PC-9 (cell line): ENCODE results near the gene GSPT1. TPM values are rescaled to one million over a fixed set of nuclear protein-coding genes. Genes with fewer than 3 reads are reported as not detected.
"Not testable (repeated sequence)": the region's sequence is repeated elsewhere in the genome, so short reads cannot be mapped to it uniquely, and the experiment has no call there.

Source experiments
- BruUV-seq: library from RNA; stranded (reverse); fragments of 400-500 nt; replicated peaks from 2 replicates; lab custom pipeline; 2021; lab: Mats Ljungman, UMichigan
- CTCF ChIA-PET: fragments of 300-600 bp; sonication (Branson Sonifier 250); formaldehyde crosslinking; loops from one replicate; lab custom pipeline; 2022; ENCODE audit warnings: antibody characterized with exemption; lab: Charles Lee
- POLR2A ChIA-PET: fragments of 300-600 bp; sonication (Branson Sonifier 250); formaldehyde crosslinking; loops from one replicate; lab custom pipeline; 2022; ENCODE audit warnings: antibody characterized with exemption; ENCODE audit not compliant: unreplicated experiment; lab: Charles Lee
- DNase-seq, 2 experiments: peaks; one replicate each; pipeline versions ENCODE4 v3.0.0 to v3.0.0-alpha.2; 2015 to 2022; ENCODE audit warnings: mixed read lengths in 1 of 2
- H2AFZ ChIP-seq: fragments of 200-600 bp; sonication (generic); 2 replicates; pipeline ENCODE4 v1.8.1; 2017; ENCODE audit warnings: antibody characterized with exemption
- H3F3A ChIP-seq: fragments of 200-600 bp; sonication (generic); 2 replicates; pipeline ENCODE4 v1.8.1; 2017; ENCODE audit warnings: antibody characterized with exemption, mild to moderate bottlenecking, low read depth; ENCODE audit not compliant: insufficient read depth
- H3K27ac ChIP-seq: fragments of 200-600 bp; sonication (generic); 2 replicates; pipeline ENCODE4 v1.6.1; 2016; ENCODE audit warnings: mixed run types
- H3K27me3 ChIP-seq: fragments of 200-600 bp; sonication (generic); 2 replicates; pipeline ENCODE4 v1.6.1; 2016; ENCODE audit warnings: low read depth, mixed run types; ENCODE audit not compliant: insufficient read depth
- H3K36me3 ChIP-seq: fragments of 200-600 bp; sonication (generic); 2 replicates; pipeline ENCODE4 v1.6.1; 2016; ENCODE audit warnings: low read depth, mixed run types
- H3K4me1 ChIP-seq: fragments of 200-600 bp; sonication (generic); replicated peaks from 2 replicates; pipeline ENCODE4 v1.6.1; 2016; ENCODE audit warnings: mixed run types; ENCODE audit not compliant: insufficient read depth
- H3K4me2 ChIP-seq: fragments of 200-600 bp; sonication (generic); 2 replicates; pipeline ENCODE4 v1.6.1; 2017; ENCODE audit warnings: mixed run types
- H3K4me3 ChIP-seq: fragments of 200-600 bp; sonication (generic); 2 replicates; pipeline ENCODE4 v1.6.1; 2016; ENCODE audit warnings: mixed run types
- H3K79me2 ChIP-seq: fragments of 200-600 bp; sonication (generic); 2 replicates; pipeline ENCODE4 v1.6.1; 2017; ENCODE audit warnings: low read depth, mixed run types
- H3K9me2 ChIP-seq: fragments of 200-600 bp; sonication (generic); 2 replicates; pipeline ENCODE4 v1.8.1; 2017; ENCODE audit warnings: mild to moderate bottlenecking; ENCODE audit not compliant: insufficient read depth
- H3K9me3 ChIP-seq: fragments of 200-600 bp; sonication (generic); 2 replicates; pipeline ENCODE4 v1.8.1; 2016; ENCODE audit warnings: low read depth; ENCODE audit not compliant: insufficient read depth
- H4K20me1 ChIP-seq: fragments of 200-600 bp; sonication (generic); 2 replicates; pipeline ENCODE4 v1.8.1; 2017; ENCODE audit not compliant: insufficient read depth
- CTCF ChIP-seq: fragments of 200-600 bp; sonication (generic); conservative IDR thresholded peaks from 2 replicates; pipeline ENCODE4 v1.6.1; 2017; ENCODE audit warnings: mixed run types, antibody characterized with exemption, mild to moderate bottlenecking, moderate library complexity
- EZH2 ChIP-seq: fragments of 200-600 bp; sonication (generic); IDR thresholded peaks from 2 replicates; pipeline ENCODE4 v1.8.0; 2017; ENCODE audit warnings: antibody characterized with exemption, low read depth
- intact Hi-C: fragments of 100-400 bp; cut with micrococcal nuclease; formaldehyde crosslinking; loops from one replicate; pipeline ENCODE4 v1.10.0; 2022; ENCODE audit not compliant: unreplicated experiment
- total RNA-seq: library from RNA; stranded (reverse); gene quantifications from 2 replicates; pipeline ENCODE4 v1.2.3, GENCODE V29; 2021

The GSPT1 gene
- total RNA-seq, 1 experiment from 2014 or later = 161 TPM

DNA sequence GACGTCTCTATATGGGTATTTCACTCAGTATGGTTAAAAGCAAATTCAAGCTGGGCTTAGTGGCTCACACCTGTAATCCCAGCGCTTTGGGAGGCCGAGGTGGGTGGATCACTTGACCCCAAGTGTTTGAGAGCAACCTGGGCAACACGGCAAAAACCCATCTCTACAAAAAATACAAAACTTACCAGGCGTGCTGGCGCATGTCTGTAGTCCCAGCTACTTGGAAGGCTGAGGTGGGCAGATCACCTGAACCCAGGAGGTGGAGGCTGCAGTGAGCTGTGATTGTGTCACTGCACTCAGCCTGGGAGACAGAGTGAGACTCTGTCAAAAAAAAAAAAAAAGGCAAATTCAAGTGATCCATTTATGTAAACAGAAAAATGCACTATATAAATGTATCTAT is 48.0 kb upstream of the GSPT1 start:
- Histone ChIP-seq H3K27me3 (no peaks in the 10 kb centered on the region), H2AFZ (no peak overlapping the region), H3K4me2 (no peak overlapping the region), H3K79me2 (no peaks in the 10 kb centered on the region), H3F3A (peaks cover 5% of the 10 kb centered on the region), H3K4me3 (no peak overlapping the region), H3K9me3 (no peaks in the 10 kb centered on the region), H4K20me1 (no peaks in the 10 kb centered on the region), H3K9me2 (no peaks in the 10 kb centered on the region), H3K27ac (no peak overlapping the region), H3K36me3 (no peaks in the 10 kb centered on the region), H3K4me1 (no peaks in the 10 kb centered on the region)
- CTCF ChIA-PET = no interaction called here
- no TSS peak for BruUV-seq
- TF ChIP-seq EZH2 (no peak), CTCF (no peak)
- POLR2A ChIA-PET = no interaction called here
- intact Hi-C loops = no loop called here
- no peak for DNase-seq

- CTCF ChIA-PET = interaction anchor here (0.6 kb wide), 1 partner anchor 11 kb away, joined by 4 read pairs; no protein-coding TSS in a partner anchor
- intact Hi-C loops = not testable (repeated sequence)
Measured at GRCh38 chr16:11962978-11963377, 47.2 kb upstream of the GSPT1 start.

DNA sequence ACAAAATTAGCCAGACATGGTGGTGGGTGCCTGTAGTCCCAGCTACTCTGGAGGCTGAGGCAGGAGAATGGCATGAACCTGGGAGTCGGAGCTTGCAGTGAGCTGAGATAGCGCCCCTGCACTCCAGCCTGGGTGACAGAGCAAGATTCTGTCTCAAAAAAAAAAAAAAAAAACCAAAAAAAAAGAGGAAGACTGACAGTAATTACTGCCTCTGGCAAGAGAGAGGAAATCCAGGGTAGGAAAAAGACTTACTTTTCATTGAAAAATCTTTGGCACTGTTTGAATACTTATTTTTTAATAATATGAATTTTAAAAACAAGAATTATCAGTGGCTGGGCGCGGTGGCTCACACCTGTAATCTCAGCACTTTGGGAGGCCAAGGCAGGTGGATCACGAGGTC is 46.7 kb upstream of the GSPT1 start:
- POLR2A ChIA-PET, H3K4me3 ChIP-seq, intact Hi-C loops, H3K4me1 ChIP-seq, H3F3A ChIP-seq, CTCF ChIA-PET, H3K9me2 ChIP-seq, H3K79me2 ChIP-seq, H3K36me3 ChIP-seq, BruUV-seq, H3K27me3 ChIP-seq, DNase-seq, H3K4me2 ChIP-seq, H4K20me1 ChIP-seq, H2AFZ ChIP-seq, H3K9me3 ChIP-seq, H3K27ac ChIP-seq: not testable (repeated sequence)

More at GRCh38 chr16:11962978-11963377, 47.2 kb upstream of the GSPT1 start:
- H2AFZ ChIP-seq, H4K20me1 ChIP-seq, H3K9me2 ChIP-seq, H3K27ac ChIP-seq, H3K36me3 ChIP-seq, H3K9me3 ChIP-seq, DNase-seq, H3K27me3 ChIP-seq, H3K4me3 ChIP-seq, H3F3A ChIP-seq, H3K79me2 ChIP-seq, POLR2A ChIA-PET, H3K4me1 ChIP-seq, H3K4me2 ChIP-seq, BruUV-seq: not testable (repeated sequence)

DNA sequence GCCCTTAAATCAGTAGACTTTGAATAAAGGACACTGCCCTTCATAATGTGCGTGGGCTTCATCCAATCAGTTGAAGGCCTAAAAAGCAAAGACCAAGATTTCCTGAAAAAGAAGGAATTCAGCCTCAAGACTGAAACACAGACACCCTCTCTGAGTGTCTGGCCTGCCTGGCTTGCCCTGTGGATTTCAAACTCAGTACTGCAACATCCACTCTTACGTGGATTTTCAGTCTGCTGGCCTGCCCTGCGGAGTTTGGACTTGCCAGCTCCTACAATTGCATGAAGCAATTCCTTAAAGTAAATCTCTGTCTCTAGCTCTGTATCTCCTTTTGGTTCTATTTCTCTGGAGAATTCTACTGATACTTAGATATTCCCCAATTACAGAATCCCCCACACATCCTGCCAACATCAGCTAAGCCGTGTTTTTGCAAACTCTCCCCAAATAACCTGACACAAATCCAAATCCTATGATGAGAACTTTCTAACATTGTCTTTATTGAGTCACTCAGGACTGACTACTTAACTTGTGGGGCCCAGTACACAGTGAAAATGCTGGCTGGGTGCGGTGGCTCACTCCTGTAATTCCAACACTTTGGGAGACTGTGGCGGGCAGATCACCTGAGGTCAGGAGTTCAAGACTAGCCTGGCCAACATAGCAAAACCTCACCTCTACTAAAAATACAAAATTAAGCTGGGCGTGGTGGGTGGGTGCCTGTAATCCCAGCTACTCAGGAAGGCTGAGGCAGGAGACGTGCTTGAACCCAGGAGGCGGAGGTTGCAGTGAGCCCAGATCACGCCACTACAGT is 42.0 kb upstream of the GSPT1 start:
- TF ChIP-seq EZH2 (no peak), CTCF (no peak)
- Histone ChIP-seq H3K36me3 (no peaks in the 10 kb centered on the region), H3K4me3 (no peak overlapping the region), H2AFZ (no peak overlapping the region), H3F3A (peaks cover 3% of the 10 kb centered on the region), H3K4me2 (no peak overlapping the region), H3K4me1 (peaks cover 14% of the 10 kb centered on the region), H3K79me2 (no peaks in the 10 kb centered on the region), H4K20me1 (no peaks in the 10 kb centered on the region), H3K27ac (no peak overlapping the region), H3K27me3 (no peaks in the 10 kb centered on the region), H3K9me2 (no peaks in the 10 kb centered on the region), H3K9me3 (no peaks in the 10 kb centered on the region)
- no TSS peak for BruUV-seq
- no peak for DNase-seq
- intact Hi-C loops = no loop called here
- POLR2A ChIA-PET = interaction anchor here (0.7 kb wide), 1 partner anchor 987 kb away, joined by 5 read pairs; no protein-coding TSS in a partner anchor
- CTCF ChIA-PET = no interaction called here
